GM06990 (cell line): ENCODE results near the gene PTPRD.
"Not testable (repeated sequence)": the region's sequence is repeated elsewhere in the genome, so short reads cannot be mapped to it uniquely, and the experiment has no call there.

Experiments used
- DNase-seq: peaks from one replicate; pipeline ENCODE4 v3.0.0-alpha.2; 2011; ENCODE audit not compliant: insufficient read length; ENCODE audit errors: extremely low read depth
- H3K27me3 ChIP-seq: replicated peaks from 2 replicates; pipeline ENCODE4 v1.6.0; 2011; ENCODE audit warnings: low read length; ENCODE audit not compliant: control insufficient read depth, insufficient read depth
- H3K36me3 ChIP-seq: 2 replicates; pipeline ENCODE4 v1.5.1; 2011; ENCODE audit warnings: low read length; ENCODE audit not compliant: control insufficient read depth, insufficient read depth
- H3K4me3 ChIP-seq: replicated peaks from 2 replicates; pipeline ENCODE4 v1.5.1; 2011; ENCODE audit warnings: low read depth, mild to moderate bottlenecking, control low read depth, low read length
- CTCF ChIP-seq: IDR thresholded peaks from 2 replicates; pipeline ENCODE4 v1.5.1; 2011; ENCODE audit warnings: low read length, control low read depth, mild to moderate bottlenecking, inconsistent platforms; ENCODE audit not compliant: insufficient read depth, poor library complexity, severe bottlenecking

PTPRD gene

GRCh38 chr9:9478741-9479140 lies 1134.1 kb downstream of the PTPRD start:
- TF ChIP-seq CTCF, result no peak
- Histone ChIP-seq H3K27me3 (no peaks in the 10 kb centered on the region), H3K4me3 (no peak overlapping the region), H3K36me3 (no peaks in the 10 kb centered on the region)
- no peak for DNase-seq

- DNase-seq, result no peak
- Histone ChIP-seq H3K27me3 (no peaks in the 10 kb centered on the region), H3K4me3 (no peak overlapping the region), H3K36me3 (no peaks in the 10 kb centered on the region)
- TF ChIP-seq CTCF, result no peak
Measured at GRCh38 chr9:9469271-9469670, 1143.5 kb downstream of the PTPRD start.

- not testable (repeated sequence) for DNase-seq, H3K27me3 ChIP-seq, H3K36me3 ChIP-seq, H3K4me3 ChIP-seq
Measured at GRCh38 chr9:9441874-9442273, 1170.9 kb downstream of the PTPRD start.

GRCh38 chr9:9437641-9438040 lies 1175.2 kb downstream of the PTPRD start:
- H3K27me3 ChIP-seq, result no peaks in the 10 kb centered on the region
- H3K36me3 ChIP-seq, result no peaks in the 10 kb centered on the region
- H3K4me3 ChIP-seq, result no peak overlapping the region
- TF ChIP-seq CTCF, result no peak
- no peak for DNase-seq

DNA sequence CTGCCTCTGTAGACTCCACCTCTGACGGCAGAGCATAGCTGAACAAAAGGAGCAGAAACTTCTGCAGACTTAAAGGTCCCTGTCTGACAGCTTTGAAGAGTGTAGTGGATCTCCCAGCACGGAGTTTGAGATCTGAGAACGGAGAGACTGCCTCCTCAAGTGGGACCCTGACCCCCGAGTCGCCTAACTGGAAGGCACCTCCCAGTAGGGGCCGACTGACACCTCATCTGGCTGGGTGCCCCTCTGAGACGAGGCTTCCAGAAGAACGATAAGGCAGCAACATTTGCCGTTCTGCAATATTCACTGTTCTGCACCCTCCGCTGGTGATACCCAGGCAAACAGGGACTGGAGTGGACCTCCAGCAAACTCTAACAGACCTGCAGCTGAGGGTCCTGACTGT lies 1186.3 kb downstream of the PTPRD start:
- H3K36me3 ChIP-seq, H3K4me3 ChIP-seq, H3K27me3 ChIP-seq, DNase-seq: not testable (repeated sequence)

GRCh38 chr9:9412241-9412640 lies 1200.6 kb downstream of the PTPRD start:
- no peaks in the 10 kb centered on the region for H3K36me3 ChIP-seq
- H3K27me3 ChIP-seq, result no peaks in the 10 kb centered on the region
- no peak for TF ChIP-seq CTCF
- no peak overlapping the region for H3K4me3 ChIP-seq
- no peak for DNase-seq

- no peaks in the 10 kb centered on the region for H3K27me3 ChIP-seq
- no peaks in the 10 kb centered on the region for H3K36me3 ChIP-seq
Measured at GRCh38 chr9:9410736-9411135, 1202.1 kb downstream of the PTPRD start.

More at GRCh38 chr9:9410736-9411135, 1202.1 kb downstream of the PTPRD start:
- TF ChIP-seq CTCF, result no peak
- no peak overlapping the region for H3K4me3 ChIP-seq
- DNase-seq, result no peak
